GM19035 (cell line): ENCODE measurements around the gene PVALEF.

Source experiments
- ATAC-seq: cut with Tn5 transposase; IDR thresholded peaks from one replicate; pipeline ENCODE4 v1.9.1; 2021; ENCODE audit not compliant: unreplicated experiment

Gene PVALEF

DNA sequence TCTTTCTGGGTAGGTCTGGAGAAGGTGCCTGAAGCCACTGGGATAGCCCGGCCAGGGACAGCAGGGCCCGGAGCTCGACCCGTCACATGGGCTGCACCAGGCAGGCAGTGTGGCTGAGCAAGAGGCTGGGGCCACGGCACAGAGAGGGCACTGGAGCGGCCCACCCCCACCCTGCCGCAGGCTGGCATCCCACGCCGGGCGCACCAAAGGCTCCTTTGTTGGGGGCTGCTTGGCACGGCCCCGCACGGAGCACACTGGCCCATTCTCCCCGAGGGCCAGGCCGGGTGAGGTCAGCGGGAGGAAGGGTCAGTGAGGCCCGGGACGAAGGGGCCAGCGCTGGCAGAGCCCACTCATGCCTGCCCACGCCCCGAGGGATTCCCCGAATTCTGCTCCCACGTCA is 36.5 kb upstream of the PVALEF start:
- ATAC-seq: no peak

DNA sequence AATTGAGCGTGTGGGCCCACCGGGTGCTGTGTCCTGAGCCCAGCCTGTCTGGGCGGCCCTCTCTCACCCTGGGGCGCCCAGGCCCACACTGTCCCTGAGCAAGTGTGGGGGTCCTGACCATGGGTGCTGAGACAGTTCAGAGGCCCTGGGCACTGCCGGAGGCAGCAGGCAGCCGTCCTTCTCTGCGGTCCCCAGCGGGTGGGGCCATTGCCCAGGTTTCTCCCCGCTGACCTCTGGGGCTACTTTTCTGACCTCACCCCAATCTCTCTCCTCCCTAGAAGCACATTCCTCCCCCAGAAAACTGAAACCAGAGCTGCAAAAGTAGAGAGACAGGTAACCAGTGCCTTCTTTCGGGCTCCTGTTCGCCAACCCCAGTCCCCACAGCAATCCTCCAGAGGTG is 36.0 kb upstream of the PVALEF start:
- no peak for ATAC-seq

DNA sequence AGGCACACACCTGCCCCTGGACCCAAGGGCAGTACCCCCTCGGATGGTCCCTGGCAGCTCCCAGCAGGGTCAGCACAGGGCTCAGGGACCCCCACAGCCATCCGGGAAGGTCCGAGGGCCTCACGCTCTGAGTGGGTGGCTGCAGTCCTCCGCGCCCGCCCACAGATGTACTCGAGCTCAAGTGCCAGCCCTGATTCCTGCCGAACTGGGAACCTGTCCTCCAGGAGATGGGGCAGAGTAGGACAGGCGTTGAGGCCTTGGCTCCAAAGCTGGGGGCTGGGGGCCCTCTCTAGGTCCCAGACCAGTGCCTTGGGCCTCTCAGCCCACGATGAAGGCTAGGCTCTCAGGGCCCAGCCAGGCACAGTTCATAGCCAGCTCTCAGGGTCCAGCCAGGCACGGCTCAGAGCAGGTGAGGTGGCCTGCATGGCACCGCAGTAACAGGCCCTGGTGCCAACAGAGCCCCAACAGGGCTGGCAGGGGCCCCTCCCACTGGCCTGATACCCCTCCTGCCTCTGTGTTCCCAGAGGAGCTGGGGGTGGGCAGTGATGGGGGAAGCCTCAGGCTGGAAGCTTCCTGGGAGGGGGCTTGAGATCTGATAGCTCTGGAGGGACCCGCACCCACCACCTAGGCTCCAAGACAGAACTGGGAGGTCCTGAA is 35.5 kb upstream of the PVALEF start:
- ATAC-seq: no peak

DNA sequence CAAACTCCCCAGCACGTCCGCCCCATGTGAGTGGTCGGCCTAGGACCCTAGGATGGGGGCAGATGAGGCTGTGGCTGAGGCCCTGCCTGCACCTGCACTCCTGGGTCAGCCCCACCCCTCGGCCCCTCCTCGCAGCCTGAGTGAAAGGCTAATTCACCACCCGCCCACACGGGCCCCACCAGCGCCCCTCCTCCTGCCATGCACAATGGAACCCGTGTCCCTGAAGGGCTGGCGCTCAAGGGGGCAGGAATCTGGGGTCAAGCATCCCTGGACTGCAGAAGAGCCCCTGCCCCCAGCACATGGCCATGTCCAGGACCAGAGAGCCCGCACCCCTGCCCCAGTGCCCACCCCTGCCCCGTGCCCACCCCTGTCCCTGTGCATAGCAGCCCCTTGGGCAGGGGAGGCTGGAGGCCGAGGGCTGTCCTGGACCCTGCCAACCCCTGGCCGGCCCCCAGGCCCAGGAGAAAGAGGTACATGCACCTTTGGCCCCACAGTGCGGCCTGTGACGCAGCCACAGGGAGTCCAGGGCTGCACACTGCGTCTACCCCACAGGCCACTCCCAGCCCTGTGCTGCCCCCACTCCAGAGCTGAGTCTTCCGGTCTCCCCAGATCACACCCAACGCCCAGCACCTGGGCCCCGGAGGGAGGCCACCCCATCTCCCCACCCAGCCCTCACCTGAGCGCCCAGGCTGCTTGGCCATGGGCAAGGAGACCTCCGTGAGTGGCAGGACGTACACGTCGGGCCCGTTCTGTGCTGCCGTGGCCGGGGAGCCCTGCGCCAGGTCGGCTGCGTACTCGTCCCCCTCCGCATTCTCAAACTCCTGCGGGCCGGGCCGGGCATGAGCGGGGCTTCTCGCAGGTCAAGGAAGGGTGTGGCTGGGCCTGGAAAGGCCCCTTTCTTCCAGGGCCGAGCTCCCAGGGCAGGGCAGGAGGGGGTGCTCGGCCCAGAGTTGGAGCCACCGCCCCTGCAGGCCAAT is 34.6 kb upstream of the PVALEF start:
- ATAC-seq: no peak

DNA sequence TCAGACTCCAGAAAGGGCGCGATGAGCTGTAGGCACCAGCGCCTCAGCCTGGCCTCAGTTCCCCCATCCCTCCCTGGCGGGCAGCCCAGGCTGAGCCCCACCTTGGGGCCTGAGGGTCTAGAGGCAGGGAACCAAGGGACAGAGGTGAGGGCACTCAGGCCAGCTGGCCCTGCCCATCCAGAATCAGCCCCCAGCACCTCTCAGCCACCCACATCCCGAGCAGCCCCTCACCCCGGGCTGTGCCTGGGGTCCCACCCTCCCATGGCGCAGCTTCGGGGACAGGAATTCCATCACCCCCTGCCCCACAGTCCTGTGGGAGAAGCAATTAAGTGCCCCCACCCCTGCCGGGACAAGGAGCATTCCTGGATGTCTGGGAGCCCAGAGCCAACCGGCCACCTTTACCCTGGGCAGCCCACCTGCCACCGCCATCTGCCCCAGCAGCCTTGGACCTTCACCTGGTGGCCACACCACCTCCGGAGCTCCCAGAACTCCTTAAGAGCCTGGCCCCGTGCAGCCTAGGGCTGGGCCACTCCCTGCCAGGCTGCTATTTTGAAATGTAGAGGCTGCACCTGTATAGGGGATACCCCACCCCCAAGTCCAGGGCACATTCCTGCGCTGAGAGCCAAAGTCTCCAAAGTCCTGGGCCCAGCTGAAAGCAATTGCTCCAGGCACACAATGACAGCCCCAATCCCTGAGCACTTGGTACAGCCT is 33.7 kb upstream of the PVALEF start:
- no peak for ATAC-seq

DNA sequence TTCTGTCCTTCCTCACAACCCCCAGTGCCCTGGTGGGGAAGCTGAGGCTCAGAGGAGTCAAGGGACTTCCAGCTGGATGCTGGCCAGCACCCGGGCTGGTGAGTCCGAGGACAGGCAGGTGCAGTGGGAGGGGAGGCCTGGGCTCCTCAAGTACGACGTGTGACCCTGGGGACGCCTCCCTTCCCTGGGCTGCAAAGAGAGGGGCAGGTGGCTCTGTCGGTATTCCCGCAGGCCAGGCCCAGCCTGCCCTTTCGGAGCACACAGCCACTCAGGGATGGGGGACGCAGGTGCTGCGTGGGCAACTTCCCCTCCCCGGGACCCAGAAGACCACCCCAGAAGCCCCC is 33.1 kb upstream of the PVALEF start:
- ATAC-seq: no peak

DNA sequence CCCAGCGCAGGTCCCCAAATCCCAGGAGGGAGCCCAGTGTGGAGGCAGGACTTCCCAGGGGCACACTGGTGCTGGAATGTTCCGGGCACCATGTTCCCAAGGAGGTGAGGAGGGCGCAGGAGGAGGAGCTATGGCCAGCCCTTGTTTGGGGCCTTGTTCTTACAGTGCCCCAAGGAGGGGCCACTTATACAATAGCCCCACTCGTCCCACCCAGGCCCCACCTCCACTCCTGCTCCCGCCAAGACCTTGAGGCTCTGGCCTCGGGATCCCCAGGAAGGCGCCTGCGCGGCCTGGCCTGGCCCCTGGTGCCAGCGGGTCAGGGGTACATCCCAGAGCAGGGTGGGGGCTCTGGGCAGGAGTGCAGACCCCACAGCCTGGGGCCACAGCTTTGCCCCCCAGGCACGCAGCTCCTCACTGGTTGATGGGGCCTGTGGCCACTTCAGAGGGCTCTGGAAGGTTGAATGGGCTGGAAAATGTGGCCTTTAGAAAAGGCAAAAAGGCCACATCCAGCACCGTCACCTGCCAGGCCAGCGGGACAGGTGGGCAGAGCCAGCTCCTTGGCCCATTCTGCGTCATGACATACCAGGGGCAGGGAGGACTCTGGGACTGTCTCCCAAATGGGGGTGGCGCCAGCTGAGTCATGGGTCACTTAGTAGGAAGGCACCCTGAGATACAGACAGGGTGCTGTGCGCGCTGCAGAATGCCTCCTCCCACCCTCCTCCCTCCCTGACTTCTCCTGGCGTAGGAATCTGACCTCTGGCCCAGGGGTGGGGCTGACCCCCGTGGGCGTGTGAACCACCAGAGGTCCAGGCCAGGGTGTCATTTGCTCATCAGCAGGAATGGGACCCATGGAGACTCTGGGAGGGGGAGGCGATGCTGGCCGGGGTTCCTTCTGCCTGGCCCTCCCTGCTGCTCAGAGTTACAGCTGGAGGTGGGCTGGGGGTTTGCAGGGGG is 32.3 kb upstream of the PVALEF start:
- ATAC-seq: no peak

DNA sequence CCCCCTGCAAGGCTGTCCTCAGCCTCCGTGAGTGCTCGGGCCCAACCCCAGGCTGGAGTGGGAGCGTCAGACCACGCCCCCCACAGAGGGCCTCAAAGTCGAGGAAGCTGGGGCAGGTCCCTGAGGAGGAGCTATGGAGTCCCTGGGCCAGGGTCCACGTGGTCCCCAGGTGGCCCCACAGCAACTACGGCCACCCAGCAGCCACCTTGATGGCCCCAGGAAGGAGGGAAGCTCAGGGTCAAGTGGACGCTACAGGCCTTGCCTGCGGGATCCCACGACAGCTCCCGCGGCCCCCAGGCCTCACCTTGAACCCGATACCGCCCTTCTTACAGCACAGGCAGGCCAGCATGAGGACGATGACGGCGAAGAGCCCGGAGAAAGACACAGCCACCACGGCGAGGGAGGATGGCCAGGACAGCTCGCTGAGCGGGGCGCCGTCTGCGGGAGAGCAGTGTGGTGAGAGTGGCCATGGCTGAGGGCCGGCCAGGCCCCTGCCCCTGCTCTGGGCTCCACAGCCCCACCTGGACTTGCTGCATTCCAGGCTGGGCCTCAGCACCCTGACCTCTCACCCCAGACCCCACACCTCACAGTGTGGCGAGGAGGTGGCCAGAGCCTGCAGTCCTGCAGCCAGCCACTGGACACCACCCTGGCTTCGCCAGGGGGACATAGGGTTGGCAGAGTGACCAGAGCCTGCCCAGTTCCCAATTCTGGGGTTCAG is 31.1 kb upstream of the PVALEF start:
- ATAC-seq: no peak

DNA sequence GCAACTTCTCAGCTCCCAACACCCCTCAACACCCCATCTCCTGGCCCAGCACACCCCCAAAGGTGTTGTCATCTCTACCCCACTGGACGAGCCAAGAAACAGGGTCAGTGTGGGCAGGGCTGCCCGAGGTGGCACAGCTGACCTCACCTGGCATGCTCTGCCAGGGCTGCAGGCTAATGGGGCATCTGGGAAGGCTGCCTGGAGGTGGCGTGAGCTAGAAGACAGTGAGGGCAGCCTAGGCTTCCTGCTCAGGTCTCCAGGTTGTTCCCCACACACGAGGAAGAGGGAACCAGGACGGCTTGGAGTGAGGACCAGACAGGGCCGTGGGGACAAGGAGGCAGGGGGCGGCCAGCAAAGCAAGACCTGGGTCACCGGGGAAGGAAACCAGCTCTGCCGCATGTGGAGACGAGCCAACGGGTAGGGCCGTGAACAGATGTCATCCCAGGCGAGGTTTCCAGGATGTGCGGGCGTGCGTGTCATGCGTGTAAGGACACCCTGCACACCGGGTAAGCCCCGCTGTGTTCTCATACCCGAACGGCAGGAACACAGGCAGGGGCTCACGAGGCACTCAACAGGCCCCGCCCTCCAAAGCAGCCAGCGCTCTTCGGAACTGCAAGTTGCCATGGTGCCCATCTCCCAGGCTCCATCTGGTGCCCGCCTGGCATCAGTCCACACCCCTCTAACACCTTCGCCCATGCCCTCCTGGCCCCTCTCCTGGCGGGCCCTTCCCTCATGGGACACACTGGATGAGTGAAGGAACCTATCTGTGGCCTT is 29.6 kb upstream of the PVALEF start:
- ATAC-seq: no peak

DNA sequence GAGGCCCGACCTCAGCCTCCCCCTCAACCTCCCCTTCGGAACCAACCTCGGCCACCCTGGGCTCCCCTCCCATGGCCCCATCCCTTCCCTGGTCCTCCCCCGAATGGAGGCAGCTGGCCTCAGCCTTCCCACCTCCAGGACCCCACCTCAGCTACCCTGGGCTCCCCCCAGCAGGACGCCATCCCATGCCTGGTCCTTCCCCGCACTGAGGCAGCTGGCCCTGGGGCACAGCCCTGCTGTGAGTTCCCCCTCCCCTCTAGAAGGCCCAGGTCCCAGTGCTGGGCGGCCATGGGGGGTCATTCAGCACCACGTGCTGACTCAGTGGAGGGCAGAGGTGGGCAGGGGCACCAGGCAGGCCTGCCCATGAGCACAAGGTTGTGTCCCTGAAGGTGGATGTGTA is 28.9 kb upstream of the PVALEF start:
- no peak for ATAC-seq

DNA sequence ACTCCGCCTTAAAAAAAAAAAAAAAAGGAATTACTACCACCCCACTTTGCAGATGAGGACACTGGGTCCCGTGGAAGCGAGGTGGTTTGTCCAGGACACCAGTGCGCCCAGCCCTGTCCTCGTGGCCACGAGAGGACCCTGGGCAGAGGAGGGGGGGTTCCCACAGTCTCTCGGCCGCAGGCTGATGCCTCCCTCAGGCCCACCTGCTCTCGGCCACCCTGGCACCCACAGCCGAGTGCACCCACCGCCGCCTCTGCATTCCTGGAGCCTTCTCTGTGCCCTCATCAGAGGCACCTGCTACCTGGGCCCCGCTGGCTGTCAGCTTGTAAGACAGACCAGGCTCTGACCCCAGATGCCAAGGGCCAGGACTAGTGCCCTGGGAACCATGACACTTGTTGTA is 28.1 kb upstream of the PVALEF start:
- ATAC-seq: no peak

DNA sequence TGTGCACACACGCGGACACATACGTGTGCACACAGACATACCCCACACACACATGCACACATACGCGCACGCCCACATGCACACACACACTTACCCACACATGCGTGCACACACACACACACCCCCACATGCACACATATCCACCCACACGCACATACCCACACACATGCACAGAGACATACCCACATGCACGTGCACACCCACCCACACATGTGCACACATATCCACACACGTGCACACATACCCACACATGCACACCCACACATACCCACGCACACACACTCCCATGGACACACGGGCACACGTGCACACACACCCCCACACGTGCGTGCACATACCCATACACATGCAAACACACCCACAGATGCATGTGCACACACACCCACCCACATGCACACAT is 27.2 kb upstream of the PVALEF start:
- no peak for ATAC-seq

DNA sequence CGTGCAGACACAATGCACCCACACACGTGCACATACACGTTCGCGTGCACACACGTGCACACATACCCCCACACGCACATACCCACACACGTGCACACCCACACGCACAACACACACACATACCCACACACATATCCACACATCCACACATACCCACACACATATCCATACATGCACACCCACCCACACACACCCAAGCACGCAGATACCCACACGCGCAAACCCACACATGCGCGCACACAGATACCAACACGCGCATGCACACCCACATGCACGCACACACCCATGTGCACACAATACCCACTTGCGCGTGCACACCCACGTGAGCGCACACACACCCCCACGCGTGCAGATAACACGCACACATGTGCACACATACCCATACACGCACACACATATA is 26.8 kb upstream of the PVALEF start:
- no peak for ATAC-seq

DNA sequence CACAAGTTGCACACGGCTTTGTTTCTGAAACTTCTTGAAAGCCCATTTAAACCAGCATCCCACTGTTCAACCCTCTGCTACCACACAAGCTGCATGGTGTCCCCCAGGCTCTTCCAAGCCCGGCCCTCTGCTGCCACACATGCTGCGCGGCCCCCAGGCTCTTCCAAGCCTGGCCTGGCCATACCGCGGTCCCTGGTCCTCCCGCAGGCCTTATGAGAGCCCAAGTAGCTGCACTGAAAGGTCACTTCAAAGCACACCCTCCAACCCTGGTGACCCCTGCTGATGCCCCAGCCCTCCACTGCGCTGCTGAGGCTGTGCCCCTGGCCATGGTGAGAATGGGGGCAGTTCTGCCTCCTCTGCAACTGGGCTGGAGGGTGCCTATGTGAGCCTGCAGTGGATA is 25.9 kb upstream of the PVALEF start:
- no peak for ATAC-seq

DNA sequence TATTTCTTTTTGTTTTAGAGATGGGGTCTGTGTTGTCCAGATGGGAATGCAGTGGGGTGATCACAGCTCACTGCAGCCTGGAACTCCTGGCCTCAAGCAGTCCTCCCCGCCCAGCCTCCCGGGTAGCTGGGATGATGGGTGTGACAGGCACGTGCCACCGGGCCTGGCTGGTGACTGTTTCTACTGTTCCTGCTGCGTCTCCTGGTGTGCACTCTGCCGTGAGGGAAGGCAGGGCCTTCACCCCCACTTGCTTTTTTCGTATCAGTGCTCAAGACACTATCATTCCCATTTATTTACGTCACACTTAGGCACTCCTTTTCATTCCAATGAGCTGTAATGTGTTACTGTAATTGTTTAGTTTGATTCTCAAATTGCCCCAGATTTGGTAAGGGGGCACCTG is 25.3 kb upstream of the PVALEF start:
- no peak for ATAC-seq

DNA sequence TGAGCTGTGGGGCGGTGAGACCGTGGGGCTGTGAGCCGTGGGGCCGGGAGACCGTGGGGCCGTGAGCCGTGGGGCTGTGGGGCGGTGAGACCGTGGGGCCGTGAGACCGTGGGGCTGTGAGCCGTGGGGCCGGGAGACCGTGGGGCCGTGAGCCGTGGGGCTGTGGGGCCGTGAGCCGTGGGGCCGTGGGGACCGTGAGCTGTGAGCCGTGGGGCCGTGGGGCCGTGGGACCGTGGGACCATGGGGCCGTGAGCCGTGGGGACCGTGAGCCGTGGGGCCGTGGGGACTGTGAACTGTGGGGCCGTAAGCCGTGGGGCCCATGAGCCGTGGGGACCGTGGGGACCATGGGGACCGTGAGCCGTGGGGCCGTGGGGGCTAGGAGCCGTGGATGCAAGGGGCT is 24.6 kb upstream of the PVALEF start:
- ATAC-seq: no peak

DNA sequence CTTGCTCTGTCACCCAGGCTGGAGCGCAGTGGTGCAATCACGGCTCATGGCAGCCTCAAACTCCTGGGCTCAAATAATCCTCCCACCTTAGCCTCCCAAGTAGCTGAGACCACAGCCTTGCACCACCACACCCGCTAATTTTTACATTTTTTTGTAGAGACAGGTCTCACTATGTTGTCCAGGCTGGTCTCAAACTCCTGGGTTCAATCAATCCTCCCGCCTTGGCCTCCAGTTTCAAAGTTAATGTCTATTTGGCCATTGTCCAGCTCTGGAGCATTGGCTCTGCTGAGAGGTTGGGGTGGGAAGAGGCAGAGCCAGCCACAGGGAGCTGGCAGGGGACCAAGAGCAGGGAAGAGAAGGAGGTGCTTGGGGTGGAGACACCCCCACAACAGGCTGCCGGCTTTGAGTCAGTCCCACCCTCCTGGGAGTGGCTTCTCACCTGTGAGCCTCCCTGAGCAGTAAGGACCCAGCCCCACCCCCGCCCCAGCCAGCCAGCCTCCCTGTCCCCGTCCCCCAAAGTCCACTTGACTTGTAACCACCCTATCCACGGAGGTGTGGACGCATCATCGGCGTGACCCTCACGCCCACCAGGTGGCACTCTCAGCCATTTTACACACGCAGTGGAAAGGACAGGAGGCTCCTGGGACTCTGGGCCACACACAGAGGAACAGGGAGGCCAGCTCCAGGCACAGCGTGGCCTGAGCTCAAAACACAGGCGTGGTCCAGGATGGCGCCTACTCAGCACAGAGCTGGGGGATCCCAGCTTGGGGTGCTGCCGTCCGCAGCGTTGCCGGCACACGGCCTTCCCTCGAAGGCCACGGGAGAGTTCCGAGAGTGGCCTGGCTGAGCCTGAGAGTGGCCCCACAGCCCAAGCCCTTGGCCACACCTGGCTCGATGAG is 22.8 kb upstream of the PVALEF start:
- no peak for ATAC-seq

DNA sequence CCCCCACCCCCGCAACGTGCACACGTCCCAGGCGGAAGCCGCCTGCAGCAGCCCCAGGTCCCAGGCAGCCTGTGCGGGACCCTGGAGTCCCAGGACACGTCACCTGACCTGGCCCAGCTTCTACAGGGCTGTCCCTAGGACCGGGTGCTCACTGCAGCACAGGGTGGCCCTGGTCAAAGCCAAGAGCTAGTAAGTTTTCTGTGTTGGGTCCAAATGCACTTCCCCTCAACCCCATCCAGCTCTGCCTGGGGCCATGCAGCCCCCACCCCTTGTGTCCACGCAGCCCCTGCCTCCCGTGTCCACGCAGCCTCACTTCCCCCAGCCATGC is 22.1 kb upstream of the PVALEF start:
- ATAC-seq: no peak
